Pancreas (tissue), 10 donors: ENCODE results near the gene TMEM121B. TPM values are rescaled to one million over a fixed set of nuclear protein-coding genes. Genes with fewer than 3 reads are reported as not detected.

Experiments
- ATAC-seq, 4 donors: fragments of 200-7000 bp; cut with Tn5 transposase; one replicate each; pipeline versions ENCODE4 v1.8.0 to v1.9.1; 2020; ENCODE audit warnings: mild to moderate bottlenecking in 4 of 4, moderate library complexity in 4 of 4
- DNase-seq, 6 donors: peaks; one replicate each; pipeline ENCODE4 v3.0.0-alpha.2; 2020
- FAIRE-seq: peaks from 2 replicates; lab custom pipeline; 2012; peaks lifted over from hg19 to GRCh38; lab: Jason Lieb, UNC
- H3K27ac ChIP-seq, 4 donors: fragments of 200-600 bp; sonication (generic); 1 replicate in 3 of 4; 2 replicates in 1 of 4; pipeline versions ENCODE4 v1.5.0 to v1.8.0; 2020
- H3K27me3 ChIP-seq, 4 donors: fragments of 200-600 bp; one replicate each; pipeline ENCODE4 v1.8.0; 2021
- H3K36me3 ChIP-seq, 3 donors: fragments of 200-600 bp; sonication (generic) in 1 of 3; one replicate each; pipeline versions ENCODE4 v1.5.0 to v1.8.0; 2020 to 2021
- H3K4me1 ChIP-seq, 3 donors: fragments of 200-600 bp; one replicate each; pipeline ENCODE4 v1.8.0; 2021
- H3K4me3 ChIP-seq, 4 donors: fragments of 200-600 bp; sonication (generic) in 2 of 4; one replicate each; pipeline versions ENCODE4 v1.5.0 to v1.8.0; 2020 to 2021
- H3K9me3 ChIP-seq, 4 donors: fragments of 200-600 bp; one replicate each; pipeline ENCODE4 v1.8.0; 2021
- CTCF ChIP-seq, 4 donors: fragments of 200-600 bp; sonication (generic) in 3 of 4; IDR thresholded peaks; one replicate each; pipeline versions ENCODE4 v1.5.0 to v1.8.0; 2021; ENCODE audit warnings: antibody characterized with exemption in 4 of 4
- WGBS, 2 donors: extraction: QIAGEN DNeasy Blood & Tissue Kit; methylation state at CpG; one replicate each; pipeline ENCODE4 v1.1.7; 2013; 5-methylcytosine and 5-hydroxymethylcytosine counted together
- intact Hi-C, 3 donors: fragments of 100-400 bp; cut with DNase I; formaldehyde crosslinking; loops; one replicate each; pipeline versions ENCODE4 v1.11.1 to v1.14.2; 2022
- polyA plus RNA-seq, 2 donors: library from polyadenylated mRNA; stranded (reverse); fragments of 200-250 nt; gene quantifications; one replicate each; pipeline ENCODE4 v1.2.3, GENCODE V29; 2013
- total RNA-seq, 6 donors: library from RNA; stranded (reverse); fragmentation: NEBNext Ultra II Directional in 4 of 6; extraction: Animal tissue kit (Norgen Biotek cat#: 25700) in 4 of 6; gene quantifications; one replicate each; pipeline versions ENCODE4 v1.2.1 to v1.2.4, GENCODE V29; 2021 to 2023
- donor health status: healthy with polysubstance abuse.
- donor health status: DM: no; HTN: no; CAD: no; lungs with moderate emphysema.
- donor health status: DM: no; HTN: no; CAD: no.
- donor health status: control.
- donor health status: control.
- donor health status: Bipolar disorder and iron deficiency.
- donor health status: DM: yes; HTN: yes; CAD: no.
- donor health status: DM: no; HTN: no; CAD: no.
- donor health status: DM: no; HTN: no; CAD: no.
- donor health status: DM: yes; HTN: yes; CAD: no.

The TMEM121B gene
- total and polyA plus RNA-seq, 8 donors = 0.23 to 1.00 (median 0.60) TPM

GRCh38 chr22:17145021-17145680, 24.0 kb upstream of the TMEM121B start:
- Histone ChIP-seq H3K4me1 (peaks cover 0 to under 1% (median 0%) of the 10 kb centered on the region in 3 donors), H3K27ac (no peak overlapping the region), H3K9me3 (no peaks in the 10 kb centered on the region), H3K36me3 (peaks cover 0 to 35% (median 7%) of the 10 kb centered on the region in 3 donors), H3K27me3 (no peaks in the 10 kb centered on the region), H3K4me3 (no peak overlapping the region)
- TF ChIP-seq CTCF (IDR thresholded peaks at IDR 0.05) = no peak
- 86 to 91% methylated on average over 8 of the region's 8 CpGs for WGBS, 2 donors
- intact Hi-C loops = no loop called here
- ATAC-seq = no peak
- no peak for DNase-seq
- no peak for FAIRE-seq

- no peak for DNase-seq
- intact Hi-C loops = no loop called here
- no peak for FAIRE-seq
- no peak for TF ChIP-seq CTCF (IDR thresholded peaks at IDR 0.05)
- 87 to 92% methylated on average over 8 of the region's 8 CpGs for WGBS, 2 donors
- H3K9me3 ChIP-seq = no peaks in the 10 kb centered on the region
- no peaks in the 10 kb centered on the region for H3K27me3 ChIP-seq
- no peak for ATAC-seq
- H3K36me3 ChIP-seq = peaks cover 0 to 37% (median 7%) of the 10 kb centered on the region in 3 donors
- no peak overlapping the region for H3K27ac ChIP-seq
- H3K4me1 ChIP-seq = no peaks in the 10 kb centered on the region
- H3K4me3 ChIP-seq = no peak overlapping the region
These were observed 22.7 kb upstream of the TMEM121B start for GRCh38 chr22:17143826-17144225.

- WGBS, 2 donors = 85 to 91% methylated on average over 9 of the region's 9 CpGs
- H3K4me3 ChIP-seq = no peak overlapping the region
- intact Hi-C loops = no loop called here
- H3K4me1 ChIP-seq = no peaks in the 10 kb centered on the region
- H3K27me3 ChIP-seq = no peaks in the 10 kb centered on the region
- H3K9me3 ChIP-seq = no peaks in the 10 kb centered on the region
- ATAC-seq = no peak
- no peak for DNase-seq
- no peak overlapping the region for H3K27ac ChIP-seq
- FAIRE-seq = no peak
- H3K36me3 ChIP-seq = peaks cover 0 to 42% (median 7%) of the 10 kb centered on the region in 3 donors
- TF ChIP-seq CTCF (IDR thresholded peaks at IDR 0.05) = no peak
These were observed 21.9 kb upstream of the TMEM121B start for GRCh38 chr22:17143101-17143500.

GRCh38 chr22:17140826-17141766, 19.9 kb upstream of the TMEM121B start:
- WGBS, 2 donors = 90 to 99% methylated on average over 9 of the region's 9 CpGs
- no peak for TF ChIP-seq CTCF (IDR thresholded peaks at IDR 0.05)
- Histone ChIP-seq H3K27ac (no peak overlapping the region), H3K4me3 (no peak overlapping the region), H3K36me3 (peaks cover 0 to 42% (median 7%) of the 10 kb centered on the region in 3 donors), H3K9me3 (no peaks in the 10 kb centered on the region), H3K4me1 (no peaks in the 10 kb centered on the region), H3K27me3 (no peaks in the 10 kb centered on the region)
- ATAC-seq (no peak), DNase-seq (no peak), FAIRE-seq (no peak)
- intact Hi-C loops = no loop called here
